ENCODE results near the gene HES3.

HES3 gene

DNA sequence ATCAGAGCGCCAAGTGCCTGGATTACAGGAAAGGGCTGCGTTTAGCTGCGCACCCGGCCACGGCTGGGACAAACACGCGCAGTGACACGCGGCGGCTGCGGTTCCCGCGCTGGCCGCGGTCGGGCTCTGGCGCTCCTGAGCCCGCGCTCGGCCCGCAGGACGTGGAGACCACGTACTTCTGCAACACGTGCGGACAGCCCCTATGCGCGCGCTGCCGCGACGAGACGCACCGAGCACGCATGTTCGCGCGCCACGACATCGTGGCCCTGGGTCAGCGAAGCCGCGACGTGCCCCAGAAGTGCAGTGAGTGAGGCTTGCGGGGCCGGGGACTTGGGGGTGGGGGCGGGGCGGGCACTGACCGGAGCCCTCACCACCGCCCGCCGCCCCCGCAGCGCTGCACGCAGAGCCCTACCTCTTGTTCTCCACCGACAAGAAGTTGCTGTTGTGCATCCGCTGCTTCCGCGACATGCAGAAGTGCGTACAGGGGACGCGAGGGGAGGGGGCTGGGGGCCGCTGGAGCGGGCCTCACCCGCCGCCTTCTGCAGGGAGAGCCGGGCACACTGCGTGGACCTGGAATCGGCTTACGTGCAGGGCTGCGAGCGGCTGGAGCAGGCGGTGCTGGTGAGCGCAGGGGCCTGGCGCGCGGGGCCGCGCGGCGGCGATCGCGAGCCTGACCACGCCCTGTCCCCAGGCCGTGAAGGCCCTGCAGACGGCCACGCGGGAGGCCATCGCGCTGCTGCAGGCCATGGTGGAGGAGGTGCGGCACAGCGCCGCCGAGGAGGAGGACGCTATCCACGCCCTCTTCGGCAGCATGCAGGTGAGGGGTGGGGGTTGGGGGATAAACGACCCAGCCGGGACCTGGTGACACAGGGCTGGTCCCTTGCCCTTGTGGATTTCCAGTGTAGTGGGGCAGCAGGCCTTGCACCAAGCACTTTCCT, 35.0 kb upstream of the HES3 start:
- ChIA-PET POLR2A (ENCODE audit: low non-redundant PET) (interaction anchor here (0.7 kb wide), 1 partner anchor 15 kb away, joined by 3 read pairs; no protein-coding TSS in a partner anchor), CTCF (no interaction called here)
- no peak for DNase-seq (ENCODE audit: low spot score)
- TF ChIP-seq, protein P1, sequence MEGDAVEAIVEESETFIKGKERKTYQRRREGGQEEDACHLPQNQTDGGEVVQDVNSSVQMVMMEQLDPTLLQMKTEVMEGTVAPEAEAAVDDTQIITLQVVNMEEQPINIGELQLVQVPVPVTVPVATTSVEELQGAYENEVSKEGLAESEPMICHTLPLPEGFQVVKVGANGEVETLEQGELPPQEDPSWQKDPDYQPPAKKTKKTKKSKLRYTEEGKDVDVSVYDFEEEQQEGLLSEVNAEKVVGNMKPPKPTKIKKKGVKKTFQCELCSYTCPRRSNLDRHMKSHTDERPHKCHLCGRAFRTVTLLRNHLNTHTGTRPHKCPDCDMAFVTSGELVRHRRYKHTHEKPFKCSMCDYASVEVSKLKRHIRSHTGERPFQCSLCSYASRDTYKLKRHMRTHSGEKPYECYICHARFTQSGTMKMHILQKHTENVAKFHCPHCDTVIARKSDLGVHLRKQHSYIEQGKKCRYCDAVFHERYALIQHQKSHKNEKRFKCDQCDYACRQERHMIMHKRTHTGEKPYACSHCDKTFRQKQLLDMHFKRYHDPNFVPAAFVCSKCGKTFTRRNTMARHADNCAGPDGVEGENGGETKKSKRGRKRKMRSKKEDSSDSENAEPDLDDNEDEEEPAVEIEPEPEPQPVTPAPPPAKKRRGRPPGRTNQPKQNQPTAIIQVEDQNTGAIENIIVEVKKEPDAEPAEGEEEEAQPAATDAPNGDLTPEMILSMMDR (conservative IDR thresholded peaks at IDR 0.05; ENCODE audit: low read depth): no peak
- H3K27ac ChIP-seq: no peak overlapping the region

DNA sequence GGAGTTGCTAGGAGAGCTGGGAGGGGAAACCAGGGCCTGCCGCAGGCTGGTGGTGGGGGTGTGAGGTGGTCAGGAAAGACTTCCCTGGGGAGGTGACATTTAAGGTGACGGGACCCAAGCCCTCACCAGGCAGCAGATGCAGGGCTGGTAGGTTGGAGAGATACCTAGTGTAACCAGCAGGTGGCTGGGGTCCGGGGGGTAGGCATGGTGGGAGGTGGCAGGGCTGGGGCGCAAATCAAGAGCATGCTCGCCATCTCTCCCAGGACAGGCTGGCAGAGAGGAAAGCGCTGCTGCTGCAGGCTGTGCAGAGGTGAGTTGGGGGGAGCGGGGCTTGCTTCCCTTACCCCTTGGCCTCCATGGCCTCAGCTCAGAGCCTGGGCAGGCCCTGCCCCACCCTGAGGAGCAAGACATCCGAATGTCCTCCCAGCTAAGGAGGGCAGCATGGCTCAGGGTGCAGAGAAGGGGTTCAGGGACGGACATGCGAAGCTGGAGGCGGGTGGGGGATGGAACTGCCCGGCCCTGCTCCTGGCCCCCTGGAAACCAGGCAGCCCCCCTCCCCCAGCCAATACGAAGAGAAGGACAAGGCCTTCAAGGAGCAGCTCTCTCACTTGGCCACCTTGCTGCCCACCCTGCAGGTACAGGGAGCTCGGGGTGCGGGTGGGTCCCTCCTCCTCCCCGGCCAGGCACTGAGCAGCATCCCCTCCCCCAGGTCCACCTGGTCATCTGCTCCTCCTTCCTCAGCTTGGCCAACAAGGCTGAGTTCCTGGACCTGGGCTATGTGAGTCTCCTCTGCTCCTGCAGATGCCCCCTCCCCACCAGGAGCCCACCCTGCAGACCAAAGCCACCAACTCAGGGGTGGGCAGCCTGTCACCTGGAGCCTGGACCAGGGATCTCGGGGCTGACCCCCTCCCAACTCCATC, 34.1 kb upstream of the HES3 start:
- ChIA-PET CTCF (interaction anchor here (0.6 to 0.7 kb wide), 4 partner anchors 15 to 1377 kb away, joined by 3 to 7 read pairs (median 4); no protein-coding TSS in a partner anchor), POLR2A (ENCODE audit: low non-redundant PET) (interaction anchor here (0.5 to 0.6 kb wide), 2 partner anchors 9 to 13 kb away, joined by 3 read pairs; no protein-coding TSS in a partner anchor)
- no peak overlapping the region for H3K27ac ChIP-seq
- TF ChIP-seq, protein P1 (conservative IDR thresholded peaks at IDR 0.05; ENCODE audit: low read depth): no peak
- no peak for DNase-seq (ENCODE audit: low spot score)

- ChIA-PET CTCF (interaction anchor here (0.6 kb wide), 1 partner anchor 187 kb away, joined by 7 read pairs; no protein-coding TSS in a partner anchor), POLR2A (ENCODE audit: low non-redundant PET) (interaction anchor here (0.5 kb wide), 1 partner anchor 14 kb away, joined by 3 read pairs; no protein-coding TSS in a partner anchor)
- no peak for DNase-seq (ENCODE audit: low spot score)
These were observed 33.2 kb upstream of the HES3 start for GRCh38 chr1:6210591-6211355.

GRCh38 chr1:6211731-6212130, 32.2 kb upstream of the HES3 start:
- POLR2A ChIA-PET (ENCODE audit: low non-redundant PET): no interaction called here
- DNase-seq (ENCODE audit: low spot score): no peak
- TF ChIP-seq, protein P1 (conservative IDR thresholded peaks at IDR 0.05; ENCODE audit: low read depth): no peak
- CTCF ChIA-PET: no interaction called here
- no peak overlapping the region for H3K27ac ChIP-seq

More at GRCh38 chr1:6210591-6211355, 33.2 kb upstream of the HES3 start:
- TF ChIP-seq, protein P1 (conservative IDR thresholded peaks at IDR 0.05; ENCODE audit: low read depth): no peak
- no peak overlapping the region for H3K27ac ChIP-seq

DNA sequence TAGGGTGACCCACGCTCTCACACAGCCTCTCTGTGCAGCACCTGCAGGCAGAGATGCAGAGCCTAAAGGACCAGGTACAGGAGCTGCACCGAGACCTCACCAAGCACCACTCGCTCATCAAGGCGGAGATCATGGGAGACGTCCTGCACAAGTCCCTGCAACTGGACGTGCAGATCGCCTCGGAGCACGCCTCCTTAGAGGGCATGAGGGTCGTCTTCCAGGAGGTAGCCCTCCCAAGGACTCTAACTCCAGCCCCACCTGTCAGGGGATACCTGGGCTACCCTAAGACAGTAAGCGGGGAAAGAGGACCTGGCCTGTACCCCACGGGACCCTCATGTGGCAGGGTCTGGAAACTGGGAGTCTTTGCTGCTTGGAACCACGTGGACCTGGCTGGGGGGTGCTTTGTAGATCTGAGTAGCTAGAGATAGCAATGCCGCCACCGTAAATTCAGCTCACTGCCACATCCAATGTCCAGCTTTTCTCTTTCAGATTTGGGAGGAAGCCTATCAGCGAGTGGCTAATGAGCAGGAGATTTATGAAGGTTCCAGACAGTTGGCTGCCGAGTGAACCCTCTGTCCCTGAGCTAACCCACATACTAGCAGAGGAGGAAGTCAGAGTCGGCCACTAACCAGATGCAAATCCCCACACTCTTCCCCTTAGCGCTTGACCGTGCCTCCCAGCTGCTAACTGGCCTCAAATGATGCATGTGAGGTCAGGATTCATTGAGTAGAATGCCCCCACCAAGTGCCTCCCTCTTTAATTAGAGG, 31.6 kb upstream of the HES3 start:
- POLR2A ChIA-PET (ENCODE audit: low non-redundant PET): interaction anchor here (0.6 kb wide), 1 partner anchor 20 kb away, joined by 4 read pairs; no protein-coding TSS in a partner anchor
- DNase-seq (ENCODE audit: low spot score): no peak

More for the DNA sequence above, 31.6 kb upstream of the HES3 start:
- CTCF ChIA-PET: no interaction called here
- no peak overlapping the region for H3K27ac ChIP-seq
- TF ChIP-seq, protein P1 (conservative IDR thresholded peaks at IDR 0.05; ENCODE audit: low read depth): no peak
